Measurements from ENCODE around the gene SPATA2.
A peak's percentile ranks its signal among the peaks of the same experiment; 100 is the strongest.

SPATA2 gene

DNA sequence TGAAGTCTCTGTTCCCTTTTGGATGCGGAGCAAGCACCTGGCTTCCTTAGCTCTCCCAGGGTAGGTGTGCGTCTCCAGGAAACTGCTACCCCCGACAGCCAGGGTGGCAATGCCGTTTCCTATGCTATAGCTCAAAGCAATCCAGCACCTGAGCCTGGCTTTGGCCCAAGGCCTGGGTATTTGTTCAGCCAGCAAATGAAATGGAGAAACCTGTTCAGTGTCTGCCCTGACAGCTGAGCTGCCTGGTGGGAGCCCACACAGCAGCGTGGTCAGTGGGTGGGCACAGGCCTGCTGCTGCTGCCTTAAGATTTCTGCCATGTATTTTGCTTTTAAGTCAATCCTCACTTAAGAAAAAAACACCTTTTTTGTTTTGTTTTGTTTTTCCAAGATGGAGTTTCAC is 13.7 kb downstream of the SPATA2 start:
- DNase-seq, result peak; percentile 50

DNA sequence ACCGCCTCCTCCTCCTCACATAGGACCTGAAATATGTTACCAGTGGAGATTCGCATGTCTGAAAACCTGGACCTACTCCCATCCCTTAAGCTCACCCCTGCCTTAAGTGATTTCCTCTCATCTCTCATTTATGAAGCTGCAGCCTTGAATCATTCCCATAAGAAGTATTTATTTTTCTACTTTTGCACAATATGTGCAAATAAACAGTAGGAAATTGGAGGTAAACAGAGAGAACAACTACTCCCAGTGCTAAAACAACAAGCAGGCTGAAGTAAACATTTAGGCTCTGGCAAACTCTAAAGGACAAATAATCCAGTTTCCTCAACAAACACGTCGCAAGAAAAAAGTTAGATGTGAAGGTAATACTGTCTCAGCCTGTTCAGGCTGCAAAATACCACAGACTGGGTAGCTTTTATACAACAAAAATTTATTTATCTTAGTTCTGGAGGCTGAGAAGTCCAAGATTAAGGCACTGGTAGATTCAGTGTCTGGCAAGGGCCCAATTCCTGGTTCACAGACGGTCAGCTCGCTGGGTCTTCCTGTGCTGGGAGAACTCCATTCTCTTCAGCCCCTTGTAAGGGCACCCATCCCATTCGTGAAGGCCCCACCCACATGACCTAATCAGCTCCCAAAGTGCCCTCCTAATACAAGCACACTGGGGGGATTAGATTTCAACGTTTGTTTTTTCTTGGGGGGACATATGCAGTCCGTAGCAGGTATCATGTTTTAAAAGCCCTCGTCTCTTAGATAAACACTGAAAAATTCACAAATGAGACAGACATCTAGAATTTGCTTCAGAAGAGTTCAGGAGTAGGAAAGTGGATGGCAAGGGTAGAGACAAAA is 15.6 kb downstream of the SPATA2 start:
- no peak for DNase-seq

DNA sequence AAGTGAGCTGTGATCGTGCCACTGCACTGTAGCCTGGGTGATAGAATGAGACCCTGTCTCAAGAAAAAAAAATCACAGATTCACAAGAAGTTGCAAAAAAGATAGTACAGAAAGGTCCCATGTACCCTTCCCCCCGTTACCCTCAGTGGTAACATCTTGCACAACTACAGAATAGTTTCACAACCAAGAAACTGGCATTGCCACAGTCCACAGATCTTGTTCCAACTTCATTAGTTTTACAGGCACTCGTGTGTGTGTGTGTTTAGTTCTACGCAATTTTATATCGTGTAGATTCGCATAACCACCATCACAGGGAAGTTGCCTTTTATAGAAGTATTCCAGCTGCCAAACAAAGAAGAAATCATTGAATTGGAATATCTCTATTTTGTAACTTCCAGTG is 19.1 kb downstream of the SPATA2 start:
- DNase-seq, result no peak

DNA sequence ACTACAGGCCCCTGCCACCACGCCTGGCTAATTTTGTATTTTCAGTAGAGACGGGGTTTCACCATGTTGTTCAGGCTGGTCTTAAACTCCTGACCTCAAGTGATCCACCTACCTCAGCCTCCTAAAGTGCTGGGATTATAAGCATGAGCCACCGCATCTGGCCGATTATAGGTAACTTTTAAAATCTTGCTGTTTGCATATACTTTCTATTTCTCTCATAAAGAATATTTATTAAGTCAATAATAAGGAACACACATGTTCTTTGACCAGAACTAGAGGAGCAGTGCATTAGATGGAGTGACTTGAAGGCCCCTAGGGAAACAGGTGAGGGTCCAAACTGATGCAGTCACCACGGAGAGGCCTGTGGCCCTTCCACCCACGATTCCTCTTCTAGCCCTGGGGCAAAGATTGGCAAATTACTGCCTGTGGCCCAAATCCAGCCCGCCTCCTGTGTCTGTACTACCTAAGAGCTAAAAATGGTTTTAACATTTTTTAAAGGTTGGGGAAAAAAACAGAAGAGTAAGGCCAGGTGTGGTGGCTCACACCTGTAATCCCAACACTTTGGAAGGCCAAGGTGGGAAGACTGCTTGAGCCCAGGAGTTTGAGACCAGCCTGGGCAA is 19.7 kb downstream of the SPATA2 start:
- peak; percentile 57 for DNase-seq

DNA sequence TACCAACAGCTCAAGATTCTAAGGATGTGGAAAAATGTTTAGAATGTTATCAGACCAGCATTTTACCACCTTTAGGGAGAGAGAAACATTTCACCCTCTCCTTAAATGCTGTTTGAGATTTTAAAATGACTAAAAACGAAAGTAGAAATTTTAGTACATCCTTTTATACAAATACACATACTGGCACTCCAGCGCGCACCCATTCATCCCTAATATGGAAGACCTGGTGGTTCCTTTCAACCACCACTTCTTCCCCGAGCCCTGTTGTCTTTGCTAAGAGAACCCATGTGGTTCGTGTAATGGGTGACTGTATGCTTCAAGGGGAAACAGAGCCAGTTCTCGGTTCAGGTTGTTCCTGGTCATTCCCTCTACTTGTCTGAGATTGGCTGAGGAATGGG is 21.3 kb downstream of the SPATA2 start:
- peak; percentile 66 for DNase-seq

DNA sequence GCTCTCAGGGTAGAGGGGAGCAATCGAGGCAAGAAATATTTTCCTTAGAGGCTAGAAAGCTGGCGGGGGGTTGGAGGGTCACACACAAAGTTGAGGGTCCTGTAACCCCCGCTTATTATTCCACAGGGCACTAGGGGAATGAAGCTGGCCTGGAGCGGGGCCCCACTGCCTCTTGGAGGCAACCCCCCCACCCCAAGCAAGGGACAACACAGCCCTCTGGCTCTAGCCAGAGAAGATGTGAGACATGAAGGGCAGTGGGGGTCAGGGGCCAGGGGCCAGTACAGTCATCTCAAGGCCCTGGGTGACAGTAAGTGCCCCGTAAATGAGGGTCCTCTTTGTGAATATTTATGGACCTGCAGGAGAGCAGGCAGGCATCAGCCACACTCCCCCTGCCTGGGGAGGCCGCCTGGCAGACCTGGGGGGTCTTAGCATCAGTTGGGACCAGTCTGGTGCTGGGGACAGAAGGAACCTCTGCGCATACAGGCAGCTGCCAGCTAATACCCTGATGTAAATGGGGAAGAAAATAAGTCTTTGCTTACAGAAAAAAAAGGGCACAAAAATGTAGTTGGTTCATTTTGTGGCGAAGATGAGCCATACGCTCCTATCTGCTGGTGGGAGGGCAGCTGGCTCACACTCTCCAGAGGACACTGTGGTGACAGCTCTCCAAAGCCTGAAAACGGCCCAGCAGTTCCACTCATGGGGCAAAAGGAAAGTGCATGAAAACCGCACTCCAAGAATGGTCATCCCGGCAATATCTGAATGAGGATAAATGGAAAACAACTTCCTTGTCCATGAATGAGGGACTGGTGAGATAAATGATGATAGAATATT is 21.9 kb downstream of the SPATA2 start:
- peak; percentile 76 for DNase-seq

DNA sequence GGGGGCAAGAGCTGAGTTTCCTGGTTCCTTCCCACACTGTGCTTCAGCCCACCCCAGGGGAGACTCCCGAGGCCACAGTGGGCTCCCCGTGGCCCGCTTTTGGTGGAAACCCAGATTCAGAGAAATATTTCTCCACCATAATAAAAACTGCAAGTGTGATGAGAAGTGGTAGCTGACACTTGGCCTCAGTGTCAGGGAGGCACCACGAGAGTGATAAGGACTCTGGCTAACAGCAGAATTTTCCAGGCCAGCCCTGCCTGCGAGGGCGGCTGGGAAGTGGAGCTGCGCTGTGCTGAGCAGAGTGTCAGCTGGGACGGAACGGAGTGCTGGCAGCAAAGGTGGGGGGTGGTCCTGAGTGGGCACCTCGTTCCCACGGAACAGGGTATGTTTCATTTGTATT is 22.5 kb downstream of the SPATA2 start:
- no peak for DNase-seq

DNA sequence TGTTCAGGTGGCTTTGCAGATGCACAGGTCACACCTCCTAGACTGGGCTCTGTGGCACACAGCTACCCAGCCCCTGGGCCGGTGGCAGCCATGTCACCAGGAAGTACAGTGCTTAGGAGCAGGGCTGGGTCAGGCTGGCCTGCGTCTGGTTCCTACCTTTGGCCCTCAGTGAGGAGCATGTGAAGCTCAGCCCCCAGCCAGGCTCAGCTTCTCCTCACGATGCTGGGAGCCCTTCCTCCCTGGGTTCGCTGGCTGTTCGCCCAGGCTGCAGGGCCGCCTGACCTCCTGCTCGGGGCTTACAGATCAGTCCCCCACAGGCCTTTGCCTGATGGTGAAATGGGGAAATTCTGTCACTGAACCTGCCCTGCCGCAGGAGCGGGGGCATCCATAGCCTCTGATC is 23.1 kb downstream of the SPATA2 start:
- DNase-seq, result peak; percentile 51

DNA sequence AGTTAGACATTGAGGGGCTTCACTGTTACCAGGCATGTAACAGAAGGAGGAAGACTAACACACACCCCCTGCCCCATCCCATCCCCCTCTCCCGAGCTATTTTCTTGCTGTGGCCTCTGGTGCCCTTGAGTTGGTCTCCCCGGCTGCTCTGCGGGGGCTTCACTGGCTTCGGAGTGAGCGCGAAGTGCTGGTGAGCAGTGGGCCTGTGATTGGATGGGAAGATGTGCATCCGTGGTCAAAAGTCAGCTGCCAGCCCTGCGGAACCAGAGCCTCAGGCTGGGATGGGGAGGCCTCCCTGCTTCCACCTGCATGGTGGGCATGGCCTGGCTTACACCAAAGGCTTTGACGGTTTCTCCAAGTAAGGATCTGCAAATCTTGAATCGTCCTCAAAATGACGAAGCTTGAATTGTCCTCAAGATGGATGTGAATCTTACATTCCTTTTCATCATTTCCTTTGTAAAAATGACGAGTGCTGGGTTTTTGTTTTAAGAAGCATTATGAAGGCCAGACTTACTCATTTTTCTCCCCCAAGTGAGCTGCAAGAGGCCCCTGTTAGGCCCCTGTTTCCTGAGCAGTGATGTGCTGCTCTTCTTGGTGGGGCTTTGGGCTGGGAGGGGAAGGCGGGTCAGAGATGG is 23.7 kb downstream of the SPATA2 start:
- DNase-seq, result peak; percentile 57

DNA sequence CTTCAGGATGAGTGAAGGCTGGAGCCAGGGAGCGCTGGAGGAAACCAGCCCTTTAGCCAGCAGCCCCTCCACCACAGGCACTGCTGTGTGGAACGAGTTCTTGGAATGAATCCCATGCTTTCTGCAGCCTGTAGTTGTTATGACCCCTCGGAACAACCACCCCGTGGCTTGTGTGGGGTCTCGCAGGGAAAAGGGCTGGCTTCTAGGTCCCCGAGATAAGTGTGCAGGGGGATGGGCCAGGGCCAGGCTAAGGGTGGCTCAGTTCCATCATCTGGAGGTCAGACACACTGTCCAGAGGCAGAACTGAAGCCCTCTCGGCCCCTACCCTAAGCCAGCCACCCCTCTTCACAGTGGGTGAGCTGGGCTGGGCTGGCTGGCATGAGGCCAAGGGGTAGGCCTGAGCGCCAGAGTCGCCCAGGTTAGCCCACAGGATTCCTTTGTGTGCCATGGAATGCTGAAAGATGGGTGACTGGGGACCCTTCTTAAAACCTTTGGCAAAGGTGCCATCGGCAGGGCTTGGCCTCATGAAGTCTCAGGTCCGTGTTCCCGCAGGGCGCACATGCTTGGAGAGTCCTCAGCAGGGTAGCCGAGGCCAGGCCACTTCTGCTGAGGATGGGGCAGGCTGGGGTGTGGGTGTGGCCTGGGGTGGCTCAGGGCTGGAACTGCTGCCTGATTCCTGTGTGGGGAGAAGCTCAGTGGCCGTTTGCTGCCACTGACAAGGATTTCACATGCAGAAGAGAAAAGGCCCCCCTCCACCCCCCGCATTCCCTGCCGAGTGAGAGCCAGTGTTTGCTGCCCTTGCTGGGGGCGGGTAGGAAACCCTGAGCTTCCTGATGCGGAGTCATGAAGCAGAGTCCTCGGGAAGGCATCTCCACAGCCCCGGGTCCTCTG is 24.6 kb downstream of the SPATA2 start:
- DNase-seq, result peak; percentile 59

DNA sequence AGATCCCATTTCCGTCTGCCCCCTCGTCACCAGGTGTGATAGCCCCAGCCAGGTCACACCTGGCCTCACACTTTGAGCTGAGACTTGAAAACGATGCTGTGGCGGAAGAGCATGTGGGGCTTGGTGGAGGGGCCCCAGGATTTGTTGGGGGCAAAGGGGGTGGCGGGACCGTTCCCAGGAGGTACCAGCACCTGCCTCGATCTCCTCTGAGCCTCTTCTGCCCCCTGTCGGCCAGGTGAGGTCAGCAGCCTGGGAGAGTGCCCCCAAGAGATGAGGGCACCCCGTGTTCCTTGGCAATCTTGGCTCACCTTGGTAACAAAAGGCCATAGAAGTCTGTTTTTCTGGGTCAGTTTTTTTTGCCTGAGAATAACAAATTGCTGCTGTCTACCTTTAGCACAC is 25.4 kb downstream of the SPATA2 start:
- peak; percentile 63 for DNase-seq

DNA sequence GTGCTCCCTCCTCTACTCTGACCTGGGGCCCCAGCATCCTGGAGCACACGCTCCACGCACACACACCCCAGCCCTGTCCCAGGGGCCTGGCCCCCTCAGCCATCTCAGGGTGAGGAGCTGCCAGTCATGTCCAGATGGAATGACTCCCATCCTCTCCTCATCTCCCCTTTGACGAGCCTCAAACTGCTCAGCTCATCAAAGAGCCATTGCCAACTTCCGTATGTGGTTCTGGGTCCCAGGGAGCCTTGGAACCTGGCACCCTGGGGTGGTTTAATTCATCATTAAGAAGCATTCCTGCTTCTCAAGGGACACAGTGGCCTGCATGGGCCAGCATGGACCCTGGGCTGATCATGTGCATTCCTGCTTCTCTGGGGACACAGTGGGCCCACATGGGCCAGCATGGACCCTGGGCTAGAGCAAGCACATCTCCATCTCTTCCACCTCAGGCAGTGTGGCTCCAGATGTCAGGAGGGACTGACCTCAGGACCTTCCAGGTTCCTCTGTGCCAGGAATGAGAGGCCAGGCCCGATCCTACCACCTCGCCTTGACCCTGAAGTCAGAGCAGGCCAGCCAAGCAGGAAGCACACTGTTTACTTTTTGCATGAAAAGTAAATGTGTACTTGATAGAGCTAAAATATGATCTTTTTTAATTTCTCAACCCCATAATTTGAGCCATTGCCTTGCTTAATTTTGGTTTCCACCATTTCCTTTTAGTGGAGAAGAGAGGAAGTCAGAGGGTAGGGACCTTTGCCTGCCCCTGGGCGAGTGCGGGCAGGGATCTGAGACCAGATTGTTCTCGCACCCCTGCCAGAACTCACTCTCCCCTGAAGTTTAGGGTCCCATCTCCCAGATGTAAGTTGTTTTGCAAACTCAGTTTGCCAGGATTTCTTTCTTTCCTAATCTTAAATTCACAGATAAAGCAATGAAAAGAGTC is 26.1 kb downstream of the SPATA2 start:
- no peak for DNase-seq

DNA sequence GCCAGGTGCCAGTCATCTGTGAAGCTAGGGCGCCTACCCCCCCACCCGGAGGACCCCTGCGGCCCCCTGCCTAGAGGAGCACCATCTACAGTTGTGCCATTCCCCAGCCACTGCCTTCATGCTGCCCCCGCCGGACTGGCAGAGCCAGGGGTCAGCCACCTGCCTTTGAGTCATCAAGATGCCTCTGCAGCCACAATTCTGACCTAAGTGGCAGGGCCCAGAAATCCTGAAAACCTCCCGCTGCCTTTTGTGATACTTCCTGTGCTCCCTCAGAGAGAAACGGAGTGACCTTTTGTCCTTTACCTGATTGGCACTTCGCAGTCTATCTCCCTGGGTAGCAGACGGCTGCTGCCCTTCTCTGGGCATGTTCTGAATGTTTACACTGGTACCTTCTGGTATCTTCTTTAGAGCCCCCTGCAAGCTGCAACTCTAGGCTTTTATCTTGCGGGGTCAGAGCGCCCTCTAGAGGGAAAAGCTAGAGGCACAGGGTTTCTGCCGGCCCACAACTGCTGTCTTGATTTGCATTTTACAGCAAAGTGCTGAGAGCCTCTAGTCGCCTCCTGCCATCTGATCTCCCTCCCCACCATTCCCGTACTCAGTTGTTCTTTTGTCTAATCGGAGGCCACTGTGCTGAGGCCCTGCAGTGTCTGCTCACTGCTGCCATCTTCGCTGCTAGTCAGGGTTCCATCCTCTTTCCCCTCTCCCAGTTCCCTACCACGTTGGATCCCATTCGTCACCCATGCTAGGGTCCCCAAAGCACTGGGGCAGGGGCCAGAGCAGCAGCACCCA is 26.9 kb downstream of the SPATA2 start:
- peak; percentile 84 for DNase-seq

DNA sequence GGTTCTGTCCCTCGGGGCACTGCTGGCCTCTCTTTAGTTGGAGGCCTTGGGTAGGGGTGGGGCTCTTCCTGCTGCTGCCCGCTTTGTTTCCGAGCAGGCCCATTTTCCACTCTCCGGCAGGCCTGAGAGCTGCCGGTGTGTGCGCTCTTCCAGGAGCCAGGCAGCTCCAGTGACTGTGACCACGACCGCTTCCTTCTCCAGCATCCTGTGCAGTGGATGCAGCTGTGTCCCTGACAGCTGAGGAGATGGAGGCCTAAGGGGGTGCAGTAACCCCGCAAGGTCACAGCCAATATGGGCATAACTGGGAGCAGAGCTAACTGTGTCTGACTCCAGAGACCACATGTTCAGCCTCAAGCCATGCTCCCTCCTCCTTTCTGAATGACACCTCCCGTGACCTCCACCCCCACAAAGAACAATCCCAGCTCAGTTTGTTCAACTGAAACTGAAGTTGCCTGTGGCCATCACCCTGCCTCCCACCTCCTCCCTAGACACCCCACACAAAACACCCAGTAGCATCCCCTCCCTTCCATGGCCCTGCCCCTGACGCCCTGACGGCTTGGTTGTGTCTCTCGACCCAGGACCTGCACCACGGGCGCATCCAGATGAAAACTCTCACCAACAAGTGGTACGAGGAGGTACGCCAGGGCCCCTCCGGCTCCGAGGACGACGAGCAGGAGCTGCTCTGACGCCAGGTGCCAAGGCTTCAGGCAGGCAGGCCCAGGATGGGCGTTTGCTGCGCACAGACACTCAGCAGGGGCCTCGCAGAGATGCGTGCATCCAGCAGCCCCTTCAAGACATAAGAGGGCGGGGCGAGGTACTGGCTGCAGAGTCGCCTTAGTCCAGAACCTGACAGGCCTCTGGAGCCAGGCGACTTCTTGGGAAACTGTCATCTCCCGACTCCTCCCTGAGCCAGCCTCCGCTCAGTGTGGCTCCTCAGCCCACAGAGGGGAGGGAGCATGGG is 27.8 kb downstream of the SPATA2 start:
- DNase-seq, result no peak

DNA sequence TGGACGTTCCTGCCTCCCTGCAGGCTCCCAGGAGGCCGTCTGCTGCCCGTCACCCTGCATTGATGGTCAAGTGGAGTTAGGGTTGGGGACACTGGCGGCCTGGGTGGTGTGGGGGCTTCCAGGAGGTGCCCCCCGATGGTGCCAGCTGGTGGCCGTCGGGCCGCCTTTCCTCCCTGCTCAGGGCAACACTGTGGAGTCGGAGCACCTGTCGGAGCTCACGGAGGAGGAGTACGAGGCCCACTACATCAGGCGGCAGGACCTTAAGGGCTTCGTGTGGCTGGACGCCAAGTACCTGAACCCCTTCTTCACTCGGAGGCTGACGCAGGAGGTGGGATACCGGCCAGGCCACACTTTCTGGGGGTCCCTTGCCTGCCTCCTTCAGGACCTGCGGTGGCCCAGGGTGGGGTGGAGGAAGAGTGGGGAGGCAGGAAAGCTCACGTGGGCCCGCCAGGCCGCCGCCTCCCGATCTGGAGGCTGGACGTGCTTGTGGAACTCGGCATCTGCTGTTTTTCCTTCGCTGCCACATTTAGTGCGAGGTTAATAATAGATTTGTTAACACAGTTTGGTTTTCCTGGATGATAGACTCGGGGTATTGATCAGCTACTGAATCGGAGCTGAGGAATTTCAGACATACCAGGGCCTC is 28.6 kb downstream of the SPATA2 start:
- no peak for DNase-seq

DNA sequence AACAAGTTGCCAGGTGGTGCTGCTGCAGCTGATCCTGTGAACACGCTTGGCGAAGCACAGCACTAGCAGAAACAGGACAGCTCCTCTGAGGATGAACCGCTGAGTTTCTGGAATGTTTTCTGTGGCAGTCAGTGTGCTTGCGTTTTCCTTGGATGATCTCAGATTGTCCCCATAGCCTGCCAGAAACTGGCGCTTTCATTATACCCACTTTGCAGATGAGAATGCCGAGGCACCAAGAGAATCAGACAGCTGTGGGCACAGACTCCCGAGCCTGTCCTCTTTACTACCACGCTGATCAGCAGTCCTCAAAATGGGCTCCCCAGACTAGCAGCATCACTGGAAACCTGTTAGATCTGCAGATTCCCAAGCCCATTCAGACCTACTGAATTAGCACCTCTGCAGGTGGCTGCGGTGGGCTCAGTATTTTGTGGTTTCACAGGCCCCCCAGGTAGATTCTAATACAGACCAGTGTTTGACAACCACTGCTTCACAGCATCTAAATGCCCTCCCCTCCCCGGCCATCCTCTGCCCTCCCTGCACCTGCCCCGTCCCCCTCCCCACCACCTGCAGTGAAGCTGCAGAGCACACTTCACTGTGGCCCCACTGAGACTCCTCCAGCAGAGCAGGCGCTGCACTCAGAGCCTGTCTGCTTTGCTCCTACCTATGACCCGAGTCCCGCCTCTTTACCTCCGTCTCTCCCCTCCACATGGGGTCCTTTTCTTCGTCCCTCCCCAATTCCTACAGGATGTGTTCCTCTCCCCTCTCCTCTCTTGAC is 29.6 kb downstream of the SPATA2 start:
- no peak for DNase-seq

DNA sequence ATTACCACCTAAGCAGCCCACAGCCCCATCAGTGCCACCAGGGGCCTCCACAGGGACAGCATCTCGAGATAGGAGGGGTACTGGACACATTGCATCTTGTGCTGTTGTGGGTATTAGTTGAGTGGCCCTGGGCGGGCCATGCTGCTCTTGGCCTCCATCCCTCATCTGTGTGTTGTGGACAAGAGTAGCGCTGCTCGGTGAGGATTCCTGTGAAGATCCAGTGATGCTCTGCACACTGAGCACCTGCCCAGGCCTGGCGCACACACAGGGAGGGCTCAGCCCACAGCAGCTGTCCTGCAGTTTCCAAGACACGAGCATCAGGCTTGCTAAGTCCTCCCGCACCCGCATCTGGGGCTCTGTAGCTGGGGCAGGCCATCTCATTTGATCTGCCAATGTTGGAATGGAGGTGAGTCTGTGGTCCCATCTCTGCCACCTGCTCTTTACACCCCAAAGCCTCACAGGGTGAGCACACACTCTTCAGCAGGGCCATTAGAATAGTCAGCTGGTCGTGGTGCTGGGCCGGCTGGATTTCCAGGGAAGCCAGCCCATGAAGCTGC is 32.0 kb downstream of the SPATA2 start:
- DNase-seq, result no peak

Measured in activated effector memory CD4-positive, alpha-beta T cell treated with anti-CD3 and anti-CD28 coated beads, Interleukin-2, amount 50 U/mL, for 16 hours (primary cell).